ENCODE data around the gene UBE2H.

DNA sequence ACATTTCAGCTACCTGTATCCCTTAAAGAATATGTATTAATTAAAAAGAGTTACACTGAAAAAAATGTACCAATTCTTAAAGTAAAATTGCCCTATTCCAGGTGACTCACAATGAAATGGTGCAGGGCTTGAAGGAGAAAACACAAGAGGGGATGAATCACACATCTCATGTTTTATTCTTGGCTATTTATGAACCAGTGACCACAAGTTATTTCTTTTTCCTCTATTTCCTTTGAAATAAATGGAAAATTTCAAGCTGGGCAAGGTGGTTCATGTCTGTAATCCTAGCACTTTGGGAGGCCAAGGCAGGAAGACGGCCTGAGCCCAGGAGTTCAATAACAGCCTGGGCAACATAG is 106.8 kb downstream of the UBE2H start:
- TF ChIP-seq SUZ12 (IDR thresholded peaks at IDR 0.05; ENCODE audit: unreplicated experiment), result no peak
- TF ChIP-seq, protein P1, sequence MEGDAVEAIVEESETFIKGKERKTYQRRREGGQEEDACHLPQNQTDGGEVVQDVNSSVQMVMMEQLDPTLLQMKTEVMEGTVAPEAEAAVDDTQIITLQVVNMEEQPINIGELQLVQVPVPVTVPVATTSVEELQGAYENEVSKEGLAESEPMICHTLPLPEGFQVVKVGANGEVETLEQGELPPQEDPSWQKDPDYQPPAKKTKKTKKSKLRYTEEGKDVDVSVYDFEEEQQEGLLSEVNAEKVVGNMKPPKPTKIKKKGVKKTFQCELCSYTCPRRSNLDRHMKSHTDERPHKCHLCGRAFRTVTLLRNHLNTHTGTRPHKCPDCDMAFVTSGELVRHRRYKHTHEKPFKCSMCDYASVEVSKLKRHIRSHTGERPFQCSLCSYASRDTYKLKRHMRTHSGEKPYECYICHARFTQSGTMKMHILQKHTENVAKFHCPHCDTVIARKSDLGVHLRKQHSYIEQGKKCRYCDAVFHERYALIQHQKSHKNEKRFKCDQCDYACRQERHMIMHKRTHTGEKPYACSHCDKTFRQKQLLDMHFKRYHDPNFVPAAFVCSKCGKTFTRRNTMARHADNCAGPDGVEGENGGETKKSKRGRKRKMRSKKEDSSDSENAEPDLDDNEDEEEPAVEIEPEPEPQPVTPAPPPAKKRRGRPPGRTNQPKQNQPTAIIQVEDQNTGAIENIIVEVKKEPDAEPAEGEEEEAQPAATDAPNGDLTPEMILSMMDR (IDR thresholded peaks at IDR 0.05 in 2 of 3, conservative IDR thresholded peaks at IDR 0.05 in 1 of 3; ENCODE audit: control insufficient read depth in 2 of 3, extremely low read depth in 1 of 3, insufficient read depth in 1 of 3, low read depth in 3 of 3, low read length in 3 of 3), result no peak
- TF ChIP-seq RAD21 (IDR thresholded peaks at IDR 0.05; ENCODE audit: insufficient read depth, low read depth, low read length), result no peak
- no peak for TF ChIP-seq SMAD5 (IDR thresholded peaks at IDR 0.05; ENCODE audit: low read depth)
- no peak for TF ChIP-seq POLR2AphosphoS5 (IDR thresholded peaks at IDR 0.05; ENCODE audit: low read length)
- TF ChIP-seq, protein P2, sequence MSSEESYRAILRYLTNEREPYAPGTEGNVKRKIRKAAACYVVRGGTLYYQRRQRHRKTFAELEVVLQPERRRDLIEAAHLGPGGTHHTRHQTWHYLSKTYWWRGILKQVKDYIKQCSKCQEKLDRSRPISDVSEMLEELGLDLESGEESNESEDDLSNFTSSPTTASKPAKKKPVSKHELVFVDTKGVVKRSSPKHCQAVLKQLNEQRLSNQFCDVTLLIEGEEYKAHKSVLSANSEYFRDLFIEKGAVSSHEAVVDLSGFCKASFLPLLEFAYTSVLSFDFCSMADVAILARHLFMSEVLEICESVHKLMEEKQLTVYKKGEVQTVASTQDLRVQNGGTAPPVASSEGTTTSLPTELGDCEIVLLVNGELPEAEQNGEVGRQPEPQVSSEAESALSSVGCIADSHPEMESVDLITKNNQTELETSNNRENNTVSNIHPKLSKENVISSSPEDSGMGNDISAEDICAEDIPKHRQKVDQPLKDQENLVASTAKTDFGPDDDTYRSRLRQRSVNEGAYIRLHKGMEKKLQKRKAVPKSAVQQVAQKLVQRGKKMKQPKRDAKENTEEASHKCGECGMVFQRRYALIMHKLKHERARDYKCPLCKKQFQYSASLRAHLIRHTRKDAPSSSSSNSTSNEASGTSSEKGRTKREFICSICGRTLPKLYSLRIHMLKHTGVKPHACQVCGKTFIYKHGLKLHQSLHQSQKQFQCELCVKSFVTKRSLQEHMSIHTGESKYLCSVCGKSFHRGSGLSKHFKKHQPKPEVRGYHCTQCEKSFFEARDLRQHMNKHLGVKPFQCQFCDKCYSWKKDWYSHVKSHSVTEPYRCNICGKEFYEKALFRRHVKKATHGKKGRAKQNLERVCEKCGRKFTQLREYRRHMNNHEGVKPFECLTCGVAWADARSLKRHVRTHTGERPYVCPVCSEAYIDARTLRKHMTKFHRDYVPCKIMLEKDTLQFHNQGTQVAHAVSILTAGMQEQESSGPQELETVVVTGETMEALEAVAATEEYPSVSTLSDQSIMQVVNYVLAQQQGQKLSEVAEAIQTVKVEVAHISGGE (CRISPR knock-in tag; IDR thresholded peaks at IDR 0.05), result no peak

All from GM12878 (cell line).